Loucy (cell line): ENCODE results near the gene C1orf53.

Experiments used
- EZH2phosphoT487 ChIP-seq: fragments of 200-600 bp; IDR thresholded peaks from 2 replicates; pipeline ENCODE4 v1.6.1; 2018; ENCODE audit warnings: antibody characterized with exemption, mild to moderate bottlenecking, moderate library complexity, borderline replicate concordance
- TF ChIP-seq, protein P1 (sequence below): fragments of 200-600 bp; sonication (generic); conservative IDR thresholded peaks from 2 replicates; pipeline ENCODE4 v1.5.1; 2014; ENCODE audit warnings: mild to moderate bottlenecking, antibody characterized with exemption, low read length

GRCh38 chr1:197951617-197952175 lies 49.3 kb downstream of the C1orf53 start:
- TF ChIP-seq, protein P1, sequence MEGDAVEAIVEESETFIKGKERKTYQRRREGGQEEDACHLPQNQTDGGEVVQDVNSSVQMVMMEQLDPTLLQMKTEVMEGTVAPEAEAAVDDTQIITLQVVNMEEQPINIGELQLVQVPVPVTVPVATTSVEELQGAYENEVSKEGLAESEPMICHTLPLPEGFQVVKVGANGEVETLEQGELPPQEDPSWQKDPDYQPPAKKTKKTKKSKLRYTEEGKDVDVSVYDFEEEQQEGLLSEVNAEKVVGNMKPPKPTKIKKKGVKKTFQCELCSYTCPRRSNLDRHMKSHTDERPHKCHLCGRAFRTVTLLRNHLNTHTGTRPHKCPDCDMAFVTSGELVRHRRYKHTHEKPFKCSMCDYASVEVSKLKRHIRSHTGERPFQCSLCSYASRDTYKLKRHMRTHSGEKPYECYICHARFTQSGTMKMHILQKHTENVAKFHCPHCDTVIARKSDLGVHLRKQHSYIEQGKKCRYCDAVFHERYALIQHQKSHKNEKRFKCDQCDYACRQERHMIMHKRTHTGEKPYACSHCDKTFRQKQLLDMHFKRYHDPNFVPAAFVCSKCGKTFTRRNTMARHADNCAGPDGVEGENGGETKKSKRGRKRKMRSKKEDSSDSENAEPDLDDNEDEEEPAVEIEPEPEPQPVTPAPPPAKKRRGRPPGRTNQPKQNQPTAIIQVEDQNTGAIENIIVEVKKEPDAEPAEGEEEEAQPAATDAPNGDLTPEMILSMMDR = no peak
- no peak for TF ChIP-seq EZH2phosphoT487
